ENCODE measurements around the gene SNX24.

The SNX24 gene

GRCh38 chr5:122921826-122922225 is 76.4 kb downstream of the SNX24 start:
- no peak for DNase-seq (ENCODE audit: low spot score)

DNA sequence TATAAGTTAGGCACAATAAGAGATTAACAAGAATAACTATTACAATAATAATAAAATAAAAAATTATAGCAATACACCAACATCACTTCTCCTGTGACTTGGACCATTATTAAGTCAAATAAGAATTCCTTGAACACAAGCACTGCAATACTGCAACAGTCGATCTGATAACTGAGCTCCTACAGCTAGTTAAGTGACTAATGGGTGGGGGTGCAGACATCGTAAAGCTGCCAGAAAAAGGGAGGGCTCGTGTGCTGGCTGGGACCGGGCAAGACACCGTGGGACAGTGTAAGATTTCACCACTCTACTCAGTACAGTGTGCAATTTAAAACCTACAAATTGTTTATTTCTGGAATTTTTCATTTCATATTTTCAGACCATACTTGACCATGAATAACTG is 78.8 kb downstream of the SNX24 start:
- no peak for DNase-seq (ENCODE audit: low spot score)

GRCh38 chr5:122924719-122925395 is 79.4 kb downstream of the SNX24 start:
- no peak for DNase-seq (ENCODE audit: low spot score)

- DNase-seq (ENCODE audit: low spot score): no peak
These were observed 83.6 kb downstream of the SNX24 start for GRCh38 chr5:122929001-122929400.

DNA sequence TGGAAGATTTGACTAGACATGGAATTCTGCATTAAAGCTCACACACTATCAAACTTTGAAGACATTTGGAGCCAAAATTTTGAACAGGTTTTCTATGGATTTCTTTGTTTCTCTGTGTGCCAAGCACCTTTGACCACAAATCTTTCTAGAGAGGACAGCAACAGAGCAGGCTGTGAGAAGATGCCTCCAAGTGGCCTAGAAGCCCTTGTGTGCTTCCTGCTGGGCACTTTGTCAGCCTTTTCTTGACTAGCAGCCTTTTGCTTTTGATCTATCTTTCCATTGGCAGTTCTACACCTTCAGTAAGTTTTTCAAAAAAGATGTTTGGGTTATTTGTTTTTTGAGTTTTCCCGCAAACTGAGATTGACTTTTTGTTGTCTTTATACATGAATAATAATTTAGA is 84.6 kb downstream of the SNX24 start:
- no peak for DNase-seq (ENCODE audit: low spot score)

- no peak for DNase-seq (ENCODE audit: low spot score)
These were observed 88.5 kb downstream of the SNX24 start for GRCh38 chr5:122933956-122934355.

DNA sequence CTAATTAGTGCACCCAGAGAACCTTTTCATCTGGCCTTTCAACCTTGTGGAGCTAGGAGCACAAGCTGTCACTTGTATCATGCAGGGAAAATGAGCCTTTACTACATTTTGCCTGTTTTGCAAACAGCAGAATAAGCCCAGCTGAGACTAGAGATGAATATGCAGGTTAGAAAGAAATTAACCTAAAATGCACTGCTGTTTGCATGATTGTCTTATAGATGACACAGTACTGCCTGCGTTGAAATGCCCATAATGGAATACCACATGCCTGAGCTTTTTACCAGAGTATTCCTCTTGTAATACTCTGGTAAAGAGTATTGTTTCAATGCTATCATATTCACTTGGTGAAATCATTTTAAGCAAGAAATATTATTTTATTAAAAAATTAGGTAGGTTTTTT is 90.7 kb downstream of the SNX24 start:
- DNase-seq (ENCODE audit: low spot score): no peak

- no peak for DNase-seq (ENCODE audit: low spot score)
These were observed 92.5 kb downstream of the SNX24 start for GRCh38 chr5:122937914-122938313.

- DNase-seq (ENCODE audit: low spot score): no peak
These were observed 95.5 kb downstream of the SNX24 start for GRCh38 chr5:122940890-122941289.

DNA sequence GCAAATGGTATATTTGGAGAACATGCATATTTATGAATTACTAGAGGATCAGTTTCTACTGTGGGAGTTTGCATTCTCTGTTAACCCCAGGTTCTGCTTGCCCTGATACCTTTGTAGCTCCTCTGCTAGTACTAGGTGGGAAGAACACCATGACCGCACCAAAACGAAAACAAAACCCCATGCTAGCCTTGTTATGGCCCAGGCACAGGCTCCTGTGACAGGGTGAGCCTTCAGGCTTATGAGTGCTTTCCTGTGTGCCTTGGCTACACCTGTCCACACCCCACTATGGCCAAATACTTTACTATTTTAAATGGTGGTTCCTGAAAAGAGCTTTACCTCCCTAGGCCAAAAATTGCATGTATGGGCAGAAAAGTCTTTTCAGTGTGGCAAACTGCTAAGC is 96.3 kb downstream of the SNX24 start:
- DNase-seq (ENCODE audit: low spot score): no peak

- DNase-seq (ENCODE audit: low spot score): peak; percentile 4
These were observed 96.9 kb downstream of the SNX24 start for GRCh38 chr5:122942164-122942914.

DNA sequence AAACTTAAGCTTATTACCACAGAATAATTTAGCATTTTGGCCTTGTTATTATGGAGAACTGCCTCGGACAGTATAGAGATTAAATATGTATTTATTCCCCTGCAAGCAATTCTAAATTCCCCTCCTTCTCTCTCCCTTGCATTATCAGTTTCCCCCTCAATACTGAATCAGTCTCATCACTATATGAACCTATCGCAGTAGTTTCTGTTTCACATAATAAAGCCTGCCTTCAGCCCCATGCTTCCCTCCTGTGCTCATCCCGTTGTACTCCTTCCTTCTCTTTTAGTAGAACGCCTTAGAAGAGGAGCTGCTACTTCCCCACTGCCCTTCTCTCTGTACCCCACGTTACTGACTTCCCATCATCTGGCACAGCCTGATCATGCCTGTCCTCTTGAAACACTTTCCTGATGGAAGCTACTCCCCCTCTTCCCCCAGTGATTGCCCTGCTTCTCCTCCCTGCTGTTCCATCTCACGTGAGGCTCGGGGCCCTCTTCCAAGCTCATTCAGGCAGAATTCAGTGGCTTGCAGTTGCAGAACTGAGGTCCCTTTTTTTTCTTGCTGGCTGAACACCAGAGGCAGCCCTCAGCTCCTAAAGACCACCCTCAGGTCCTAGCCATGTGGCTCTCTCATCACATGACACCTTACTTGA is 97.8 kb downstream of the SNX24 start:
- no peak for DNase-seq (ENCODE audit: low spot score)

DNA sequence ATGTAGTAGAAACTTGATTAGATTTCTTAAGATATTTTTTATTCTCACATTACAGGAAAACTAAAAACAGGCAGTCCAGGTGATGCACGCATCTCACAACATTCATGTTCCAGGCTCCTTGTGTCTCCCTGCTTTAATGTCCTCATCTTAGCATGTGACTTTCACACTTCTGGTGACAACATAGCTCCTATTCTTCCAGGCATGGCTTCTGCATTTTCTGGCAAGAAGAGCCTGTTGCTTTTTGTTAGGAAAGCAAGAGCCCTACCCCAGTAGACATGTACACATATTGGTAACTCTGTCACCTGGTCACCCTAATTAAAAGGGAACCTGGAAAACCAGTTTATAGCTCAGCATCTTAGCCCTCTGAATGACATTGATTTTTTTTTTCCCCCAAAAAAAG is 98.6 kb downstream of the SNX24 start:
- no peak for DNase-seq (ENCODE audit: low spot score)

DNA sequence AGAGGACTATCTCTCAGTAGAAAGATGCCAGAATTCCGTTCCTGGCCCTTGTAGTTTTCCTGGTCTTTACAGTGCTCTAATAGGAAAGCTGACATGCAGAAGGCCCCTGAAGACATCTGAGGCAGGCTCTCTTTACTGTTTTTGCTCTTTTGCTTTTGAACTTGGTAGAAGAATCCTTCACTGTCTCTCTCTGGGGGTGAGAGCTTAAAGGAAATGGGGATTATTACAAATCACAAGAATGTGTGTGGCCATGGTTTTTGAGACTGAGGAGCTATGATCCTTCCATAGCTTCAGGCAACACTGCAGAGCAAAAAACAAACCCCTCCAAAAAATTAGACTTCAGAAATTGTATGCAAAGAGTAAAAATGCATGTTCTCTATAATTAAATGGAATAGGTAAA is 102.0 kb downstream of the SNX24 start:
- DNase-seq (ENCODE audit: low spot score): no peak

GRCh38 chr5:122947772-122948171 is 102.4 kb downstream of the SNX24 start:
- no peak for DNase-seq (ENCODE audit: low spot score)

DNA sequence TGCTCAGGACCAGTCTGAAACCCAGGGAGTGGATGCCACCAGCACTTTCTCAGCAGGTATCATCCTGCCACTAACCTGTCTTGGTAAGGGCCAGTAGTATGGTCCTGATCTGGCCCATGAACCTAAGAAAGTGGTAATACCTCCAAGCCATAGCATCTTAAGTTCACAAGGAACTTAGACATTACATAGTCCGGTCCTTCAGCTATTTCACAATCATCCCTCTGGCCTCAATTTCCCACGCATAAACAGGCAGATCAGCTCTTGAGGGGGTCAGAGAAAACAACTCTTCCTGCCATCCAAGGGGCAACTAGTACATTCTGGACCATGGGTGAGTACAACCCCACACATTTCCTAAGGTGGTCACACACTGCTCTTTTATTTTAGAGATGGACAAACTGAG is 102.9 kb downstream of the SNX24 start:
- no peak for DNase-seq (ENCODE audit: low spot score)

- no peak for DNase-seq (ENCODE audit: low spot score)
These were observed 106.2 kb downstream of the SNX24 start for GRCh38 chr5:122951658-122952057.

DNA sequence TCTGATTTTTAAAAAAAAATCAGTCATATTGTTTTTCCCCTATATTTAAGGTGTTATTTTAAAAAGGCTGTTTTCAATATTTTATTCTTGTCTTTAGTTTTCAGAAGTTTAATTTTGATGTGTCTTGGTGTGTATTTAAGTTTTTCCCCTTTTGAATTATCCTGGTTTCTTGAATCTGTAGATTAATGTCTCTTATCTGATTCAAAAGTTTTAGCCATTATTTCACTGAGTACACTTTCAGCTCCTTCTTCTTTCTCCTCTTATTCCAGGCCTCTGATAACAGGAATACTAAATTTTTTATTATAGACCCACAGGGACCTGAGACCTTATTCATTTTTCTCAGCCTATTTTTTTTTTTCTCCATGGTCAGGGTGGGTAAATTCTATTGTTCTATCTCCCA is 109.3 kb downstream of the SNX24 start:
- no peak for DNase-seq (ENCODE audit: low spot score)

DNA sequence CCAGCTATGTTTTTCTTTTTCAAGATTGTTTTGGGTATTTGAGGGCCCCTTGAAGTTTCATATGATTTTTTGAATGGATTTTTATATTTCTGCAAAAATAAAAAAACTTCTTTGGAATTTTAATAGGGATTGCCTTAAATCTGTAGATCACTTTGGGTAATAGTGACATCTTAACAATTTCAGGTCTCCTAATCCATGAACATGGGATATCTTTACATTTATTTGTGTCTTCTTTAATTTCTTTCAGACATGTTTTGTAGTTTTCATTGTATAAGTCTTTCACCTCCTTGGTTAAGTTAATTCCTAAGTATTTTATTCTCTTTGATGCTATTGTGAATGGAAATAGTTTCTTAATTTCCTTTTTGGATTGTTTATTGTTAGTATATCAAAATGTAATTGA is 112.0 kb downstream of the SNX24 start:
- no peak for DNase-seq (ENCODE audit: low spot score)

DNA sequence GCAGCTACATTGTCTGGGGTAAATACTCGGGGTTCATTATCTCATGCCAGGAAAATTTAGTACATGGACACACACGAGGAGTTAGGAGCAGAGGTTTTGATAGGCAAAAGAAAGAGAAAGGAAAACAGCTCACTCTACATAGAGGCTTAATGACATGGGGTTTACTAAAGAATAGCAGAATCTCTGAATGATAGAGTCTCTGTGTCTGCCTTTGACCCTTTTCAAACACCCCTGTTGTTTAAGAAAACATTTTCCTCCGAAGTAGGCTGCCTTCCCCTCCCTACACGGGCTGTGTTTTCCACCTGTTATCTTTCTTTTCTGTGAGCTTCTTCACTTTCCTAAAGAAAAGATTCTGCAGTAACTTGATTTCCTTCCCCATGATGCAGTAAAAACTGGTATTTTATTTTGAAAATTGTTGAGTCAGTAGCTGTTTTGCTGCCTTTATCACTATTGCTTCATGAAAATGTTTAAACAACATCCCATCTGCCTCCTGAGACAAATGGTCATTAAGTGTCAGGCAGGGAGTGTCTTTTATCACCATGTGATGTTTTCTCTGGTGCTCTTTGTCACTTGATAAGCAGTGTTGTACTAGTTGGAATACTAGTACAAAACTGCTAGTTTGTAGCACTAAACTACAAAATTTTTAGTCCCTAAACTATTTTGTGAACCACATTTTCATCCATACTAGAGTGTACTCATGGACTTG is 114.5 kb downstream of the SNX24 start:
- DNase-seq (ENCODE audit: low spot score): no peak

- DNase-seq (ENCODE audit: low spot score): no peak
These were observed 117.9 kb downstream of the SNX24 start for GRCh38 chr5:122963305-122963704.

- DNase-seq (ENCODE audit: low spot score): no peak
These were observed 119.7 kb downstream of the SNX24 start for GRCh38 chr5:122965111-122965510.

- no peak for DNase-seq (ENCODE audit: low spot score)
These were observed 121.7 kb downstream of the SNX24 start for GRCh38 chr5:122967085-122967484.
